Amygdala (tissue), 56 donors: Measurements from ENCODE around the gene IQCE.

ENCODE experiments used
- DNase-seq, 56 donors: peaks; one replicate each; lab custom pipeline; 2025; lab: John Stamatoyannopoulos, UW

IQCE gene

GRCh38 chr7:2639181-2639681 lies 80.5 kb downstream of the IQCE start:
- peak in 19 of 56 donors; percentile 27 to 77 (median 49) for DNase-seq

DNA sequence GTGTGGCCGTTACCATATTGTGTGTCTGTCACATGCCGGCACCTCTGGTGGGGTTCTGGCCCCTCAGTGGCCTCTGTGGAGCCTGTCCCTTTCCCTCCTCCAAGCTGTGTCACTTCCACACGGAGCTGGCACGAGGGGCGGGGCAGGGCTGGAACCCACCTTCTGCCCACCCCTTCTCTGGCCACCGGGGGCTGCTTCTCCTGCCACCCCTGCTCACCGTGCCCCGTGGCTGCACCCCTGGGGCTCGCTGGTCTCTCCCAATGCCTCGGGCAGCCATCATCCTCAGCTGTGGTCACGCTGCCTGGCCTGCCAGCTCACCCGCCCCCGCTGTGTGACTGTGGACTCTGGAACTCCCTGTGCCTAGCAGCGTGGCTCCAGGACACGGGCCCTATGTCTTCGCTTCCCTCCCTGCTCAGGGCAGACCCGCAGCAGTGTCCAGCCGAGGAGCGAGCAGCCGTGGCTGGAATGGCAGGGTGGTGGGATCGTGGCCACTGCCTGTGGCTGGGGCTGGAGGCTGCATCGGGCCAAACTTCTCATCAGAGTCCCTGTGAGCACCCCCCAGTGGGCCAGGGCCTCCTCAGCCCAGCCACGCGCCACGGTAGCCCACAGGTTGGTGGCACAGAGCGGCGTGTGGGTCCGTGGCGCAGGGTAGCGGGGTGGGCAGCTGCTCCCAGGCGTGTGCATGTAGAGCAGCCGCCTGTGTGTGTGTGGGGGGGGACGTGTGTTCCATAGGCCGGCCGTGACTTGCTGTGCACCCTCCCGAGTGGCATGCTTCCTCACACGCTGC lies 81.1 kb downstream of the IQCE start:
- DNase-seq: no peak

DNA sequence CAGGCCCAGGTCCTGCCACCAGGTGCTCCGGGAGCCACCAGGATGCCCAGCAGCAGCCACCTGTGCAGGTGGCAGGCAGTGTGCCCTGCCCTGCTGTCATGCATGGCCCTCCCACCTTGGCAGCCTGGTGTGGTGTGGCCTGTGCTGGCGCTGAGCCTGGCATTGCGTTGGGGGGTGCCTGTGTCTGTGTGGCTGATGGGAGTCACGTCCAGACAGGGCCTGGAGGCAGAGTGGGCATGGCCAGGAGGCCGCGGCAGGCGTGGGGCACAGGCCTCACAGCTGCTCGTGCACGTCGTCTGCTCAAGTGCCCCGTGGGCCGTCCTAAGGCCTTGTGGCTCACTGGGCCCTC lies 81.7 kb downstream of the IQCE start:
- DNase-seq: no peak

DNA sequence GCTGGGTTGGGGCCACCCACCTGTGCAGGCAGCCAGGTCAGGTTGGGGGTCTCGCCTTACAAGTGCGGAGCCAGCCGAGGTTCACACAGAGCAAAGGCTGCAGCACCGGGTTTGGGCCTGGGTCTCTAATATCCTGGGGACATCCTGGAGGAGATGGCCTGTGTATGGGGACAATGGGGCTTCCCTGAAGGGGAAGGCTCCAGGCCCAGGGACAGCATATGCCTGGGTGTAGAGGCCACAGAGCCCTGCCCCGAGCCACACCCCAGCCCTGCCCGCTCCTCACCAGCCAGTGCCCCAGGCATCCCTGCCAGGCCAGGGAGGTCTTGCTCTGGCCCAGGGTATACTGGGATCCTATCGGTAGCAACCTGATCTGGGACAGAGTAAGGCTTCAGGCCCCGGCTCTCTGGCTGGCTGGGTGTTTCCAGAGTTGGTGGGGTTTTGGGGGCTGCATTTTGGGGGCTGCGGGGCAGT lies 82.1 kb downstream of the IQCE start:
- DNase-seq: no peak

- DNase-seq: peak in 51 of 56 donors; percentile 22 to 87 (median 68)
These were observed 82.9 kb downstream of the IQCE start for GRCh38 chr7:2641406-2642393.

GRCh38 chr7:2643386-2644219 lies 84.8 kb downstream of the IQCE start:
- DNase-seq: peak in 1 of 56 donors; percentile 4

GRCh38 chr7:2644220-2644561 lies 85.4 kb downstream of the IQCE start:
- DNase-seq: no peak

DNA sequence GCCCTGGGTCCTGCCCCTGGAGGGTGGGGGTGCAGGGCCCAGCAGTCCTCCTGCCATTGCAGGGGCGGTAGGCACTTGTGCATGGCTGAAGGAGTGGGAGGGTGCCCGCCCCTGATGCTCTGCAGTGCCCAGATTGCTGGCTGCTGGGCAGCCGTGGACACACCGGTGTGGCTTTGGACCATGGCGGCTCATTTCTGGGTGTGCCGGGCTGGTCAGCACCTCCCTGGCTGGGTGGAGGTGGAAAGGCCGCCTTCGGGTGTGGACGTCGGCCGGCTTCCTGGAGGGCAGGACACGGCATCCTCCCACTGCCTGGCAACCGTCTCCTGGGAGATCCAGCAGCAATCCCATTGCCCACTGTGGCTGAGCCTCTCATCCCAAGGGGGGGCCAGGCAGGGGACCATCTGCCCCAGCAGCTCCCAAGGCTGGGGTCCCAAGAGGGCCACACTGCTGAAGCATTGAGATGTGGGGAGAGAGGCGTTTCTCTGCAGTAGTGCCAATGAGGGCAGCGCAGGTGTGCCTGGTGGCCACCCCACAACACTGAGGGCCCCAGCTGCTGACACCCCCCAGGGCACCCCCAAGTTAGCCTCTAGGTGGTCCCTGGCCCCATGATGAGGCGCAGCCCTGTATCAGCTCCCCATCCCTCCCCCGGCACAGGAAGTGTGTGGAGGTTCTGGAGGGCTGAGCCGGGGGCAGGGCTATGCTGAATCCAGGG lies 85.9 kb downstream of the IQCE start:
- DNase-seq: no peak

- DNase-seq: no peak
These were observed 86.6 kb downstream of the IQCE start for GRCh38 chr7:2645274-2645868.

- no peak for DNase-seq
These were observed 87.5 kb downstream of the IQCE start for GRCh38 chr7:2646336-2646679.

DNA sequence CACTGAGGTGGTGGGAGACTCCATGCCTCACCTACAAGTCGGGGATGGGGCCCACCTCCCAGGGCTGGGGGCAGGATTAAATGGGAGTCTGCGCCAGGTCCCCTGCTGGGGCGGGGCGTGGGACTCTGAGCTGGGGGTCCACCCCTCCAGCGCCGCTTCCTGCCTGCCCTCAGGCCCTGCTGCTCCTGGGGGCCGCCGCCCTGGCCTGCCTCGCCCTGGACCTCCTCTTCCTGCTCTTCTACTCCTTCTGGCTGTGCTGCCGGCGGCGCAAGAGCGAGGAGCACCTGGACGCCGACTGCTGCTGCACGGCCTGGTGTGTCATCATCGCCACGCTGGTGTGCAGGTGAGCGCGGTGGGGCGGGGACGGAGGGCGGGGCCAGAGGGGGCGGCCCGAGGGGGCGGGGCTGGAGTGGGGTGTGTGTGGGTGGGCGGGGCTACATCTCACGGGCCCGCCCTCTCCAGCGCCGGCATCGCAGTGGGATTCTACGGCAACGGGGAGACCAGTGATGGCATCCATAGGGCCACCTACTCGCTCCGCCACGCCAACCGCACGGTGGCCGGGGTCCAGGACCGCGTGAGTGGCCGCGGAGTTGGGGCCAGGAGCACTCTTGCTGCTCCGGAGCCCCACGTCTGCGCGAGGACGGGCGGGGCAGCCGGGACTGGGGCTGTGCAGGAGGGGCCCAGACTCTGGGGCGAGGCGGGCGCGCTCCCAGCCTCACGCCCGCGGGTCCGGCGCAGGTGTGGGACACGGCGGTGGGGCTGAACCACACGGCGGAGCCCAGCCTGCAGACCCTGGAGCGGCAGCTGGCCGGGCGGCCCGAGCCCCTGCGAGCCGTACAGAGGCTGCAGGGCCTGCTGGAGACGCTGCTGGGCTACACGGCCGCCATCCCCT lies 88.1 kb downstream of the IQCE start:
- DNase-seq: no peak

DNA sequence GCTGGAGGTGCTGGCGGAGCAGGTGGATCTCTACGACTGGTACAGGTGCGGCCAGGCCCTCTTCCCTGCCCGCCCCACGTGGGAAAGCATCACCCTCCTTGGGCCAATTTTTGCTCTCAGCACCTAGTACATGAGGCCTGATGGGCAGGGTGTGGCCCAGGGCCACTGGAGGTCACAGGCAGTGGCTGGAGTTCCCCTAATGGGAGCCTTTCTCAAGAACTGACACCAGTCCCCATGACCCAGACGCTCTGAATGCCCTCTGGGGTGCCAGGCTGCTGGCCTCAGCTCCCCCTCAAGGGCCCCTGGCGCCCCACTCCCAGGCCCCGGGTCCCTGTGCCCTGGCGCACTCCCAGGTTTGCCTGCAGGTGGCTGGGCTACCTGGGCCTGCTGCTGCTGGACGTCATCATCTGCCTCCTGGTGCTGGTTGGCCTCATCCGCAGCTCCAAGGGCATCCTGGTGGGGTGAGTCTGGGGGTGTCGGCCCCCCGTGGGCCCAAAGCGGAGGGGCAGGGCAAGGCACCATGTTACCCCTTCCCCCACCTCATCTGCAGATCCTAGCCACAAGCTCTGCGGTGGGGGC lies 88.9 kb downstream of the IQCE start:
- no peak for DNase-seq

DNA sequence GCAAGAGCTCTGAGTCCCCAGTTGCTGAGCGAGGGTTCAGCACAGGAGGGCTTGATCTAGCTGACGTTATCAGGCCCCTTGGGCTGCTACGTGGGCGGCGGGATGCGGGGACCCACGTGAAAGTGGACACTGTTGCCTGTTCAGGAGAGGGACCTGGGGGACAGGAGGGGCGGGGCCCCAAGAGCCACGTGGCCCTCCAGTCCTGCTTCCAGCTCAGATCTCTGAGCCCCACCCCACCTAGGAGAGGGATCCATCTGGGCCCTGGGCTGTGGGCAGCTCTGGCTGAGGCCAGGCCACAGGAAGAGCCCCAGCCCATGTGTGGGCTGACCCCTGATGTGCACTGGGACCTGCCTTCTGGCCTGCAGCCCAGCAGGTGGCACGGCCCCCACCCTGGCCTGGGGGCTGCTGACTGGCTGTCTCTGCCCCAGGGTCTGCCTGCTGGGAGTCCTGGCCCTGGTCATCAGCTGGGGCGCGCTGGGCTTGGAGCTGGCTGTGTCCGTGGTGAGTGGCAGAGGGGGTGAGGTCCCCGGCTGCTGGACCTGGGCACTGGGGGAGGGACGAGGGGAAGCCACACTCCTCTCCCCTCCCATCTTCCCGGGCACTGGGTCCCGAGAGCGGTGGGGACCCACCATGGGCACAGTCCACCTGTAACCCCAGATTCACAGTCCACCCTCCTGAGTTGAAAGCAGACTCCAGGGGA lies 90.5 kb downstream of the IQCE start:
- DNase-seq: no peak

GRCh38 chr7:2649991-2650390 lies 91.2 kb downstream of the IQCE start:
- DNase-seq: no peak

GRCh38 chr7:2650451-2650850 lies 91.7 kb downstream of the IQCE start:
- DNase-seq: no peak

GRCh38 chr7:2651336-2651735 lies 92.6 kb downstream of the IQCE start:
- no peak for DNase-seq
